Measurements from ENCODE around the gene KRT78. TPM values are rescaled to one million over a fixed set of nuclear protein-coding genes. Genes with fewer than 3 reads are reported as not detected.

KRT78 gene
- polyA plus RNA-seq, 1 experiment: not detected

GRCh38 chr12:52788192-52788875 is 60.5 kb downstream of the KRT78 start:
- no peak for DNase-seq (ENCODE audit: low read depth)
- TF ChIP-seq CTCF (IDR thresholded peaks at IDR 0.05; ENCODE audit: insufficient read depth, low read depth, low read length): no peak
- POLR2A ChIA-PET: no interaction called here
- no peaks in the 10 kb centered on the region for H3K36me3 ChIP-seq (ENCODE audit: control insufficient read depth, insufficient read depth, low read length)
- CTCF ChIA-PET: interaction anchor here (1.4 kb wide), 1 partner anchor 12 kb away, joined by 3 read pairs; no protein-coding TSS in a partner anchor
- H3K27me3 ChIP-seq (ENCODE audit: control insufficient read depth, insufficient read depth, low read length): peaks cover 30% of the 10 kb centered on the region
- no peak overlapping the region for H3K4me3 ChIP-seq (ENCODE audit: low read depth, low read length)

Other genes with a start within 250 kb of the KRT78 start
- gene KRT72, start 247.5 kb downstream of the KRT78 start, polyA plus RNA-seq (2011; rRNA removed): not detected in 2 replicates
- not detected in 2 replicates for gene KRT73, start 230.4 kb downstream of the KRT78 start, polyA plus RNA-seq (2011; rRNA removed)
- not detected in 2 replicates for gene KRT2, start 196.8 kb downstream of the KRT78 start, polyA plus RNA-seq (2011; rRNA removed)
- gene KRT1, start 168.6 kb downstream of the KRT78 start, polyA plus RNA-seq (2011; rRNA removed): not detected in 2 replicates
- gene KRT77, start 145.5 kb downstream of the KRT78 start, polyA plus RNA-seq (2011; rRNA removed): not detected in 2 replicates
- gene KRT76, start 71.6 kb downstream of the KRT78 start, polyA plus RNA-seq (2011; rRNA removed): not detected in 2 replicates
- not detected in 2 replicates for gene KRT3, start 52.9 kb downstream of the KRT78 start, polyA plus RNA-seq (2011; rRNA removed)
- gene KRT4, start 34.9 kb downstream of the KRT78 start, polyA plus RNA-seq (2011; rRNA removed): 0.06 and 0.12 TPM in 2 replicates
- gene KRT79, start 14.7 kb downstream of the KRT78 start, polyA plus RNA-seq (2011; rRNA removed): not detected in 2 replicates
- gene KRT8, start 56.1 kb upstream of the KRT78 start, polyA plus RNA-seq (2011; rRNA removed): 31.1 and 41.6 TPM in 2 replicates
- gene KRT18, start 100.1 kb upstream of the KRT78 start, polyA plus RNA-seq (2011; rRNA removed): 551 and 763 TPM in 2 replicates
- 296 and 496 TPM in 2 replicates for gene EIF4B, start 157.5 kb upstream of the KRT78 start, polyA plus RNA-seq (2011; rRNA removed)
- 27.2 and 73.9 TPM in 2 replicates for gene TNS2, start 201.1 kb upstream of the KRT78 start, polyA plus RNA-seq (2011; rRNA removed)
- 34.8 and 48.0 TPM in 2 replicates for gene SPRYD3, start 230.4 kb upstream of the KRT78 start, polyA plus RNA-seq (2011; rRNA removed)
- gene IGFBP6, start 248.7 kb upstream of the KRT78 start, polyA plus RNA-seq (2011; rRNA removed): 460 and 860 TPM in 2 replicates

Data from BJ (cell line).